Thoracic aorta (tissue), 2 donors: ENCODE results near the gene B3GAT2. TPM values are rescaled to one million over a fixed set of nuclear protein-coding genes. Genes with fewer than 3 reads are reported as not detected.

ENCODE experiments used
- ATAC-seq: fragments of 150-250 bp; one replicate; pipeline ENCODE4 v1.8.0; 2017; ENCODE audit warnings: low read depth; ENCODE audit not compliant: insufficient number of reproducible peaks, low FRiP score
- DNase-seq: peaks from one replicate; pipeline ENCODE4 v3.0.0-alpha.2; 2020; ENCODE audit warnings: low spot score
- H3K27ac ChIP-seq, 2 donors: fragments of 200-600 bp; sonication (generic); 1 replicate in 1 of 2; 2 replicates in 1 of 2; pipeline ENCODE4 v1.5.1; 2016; ENCODE audit warnings: mild to moderate bottlenecking in 2 of 2, moderate library complexity in 2 of 2
- H3K27me3 ChIP-seq: fragments of 200-600 bp; sonication (generic); replicated peaks from 2 replicates; pipeline ENCODE4 v1.6.0; 2016; ENCODE audit warnings: mild to moderate bottlenecking; ENCODE audit not compliant: insufficient read depth
- H3K36me3 ChIP-seq: fragments of 200-600 bp; sonication (generic); one replicate; pipeline ENCODE4 v1.5.1; 2016
- H3K4me1 ChIP-seq, 2 donors: fragments of 200-600 bp; sonication (generic); 1 replicate in 1 of 2; 2 replicates in 1 of 2; pipeline versions ENCODE4 v1.5.1 to v1.6.0; 2016; ENCODE audit warnings: low read depth in 2 of 2, mild to moderate bottlenecking in 1 of 2; ENCODE audit not compliant: control insufficient read depth in 1 of 2
- H3K4me3 ChIP-seq: fragments of 200-600 bp; sonication (generic); 2 replicates; pipeline ENCODE4 v1.5.1; 2016; ENCODE audit warnings: mild to moderate bottlenecking
- H3K9me3 ChIP-seq: fragments of 200-600 bp; sonication (generic); 2 replicates; pipeline ENCODE4 v1.5.1; 2016
- CTCF ChIP-seq: fragments of 200-600 bp; sonication (generic); IDR thresholded peaks from one replicate; pipeline ENCODE4 v1.5.1; 2019; ENCODE audit warnings: antibody characterized with exemption
- total RNA-seq, 2 donors: library from RNA; depleted of rRNA; stranded (reverse); fragments of >200 nt; gene quantifications; one replicate each; pipeline versions ENCODE4 v1.1.0 to v1.2.3, GENCODE V29; 2016

Gene B3GAT2
- total RNA-seq, 2 donors from 2014 or later = not detected

GRCh38 chr6:70903665-70904452, 53.0 kb downstream of the B3GAT2 start:
- no peak for DNase-seq
- TF ChIP-seq CTCF = no peak
- Histone ChIP-seq H3K9me3 (no peaks in the 10 kb centered on the region), H3K4me3 (no peak overlapping the region), H3K27ac (no peak overlapping the region), H3K4me1 (no peaks in the 10 kb centered on the region), H3K36me3 (no peaks in the 10 kb centered on the region), H3K27me3 (no peaks in the 10 kb centered on the region)
- no peak for ATAC-seq

GRCh38 chr6:70901324-70901723, 55.5 kb downstream of the B3GAT2 start:
- TF ChIP-seq CTCF = peak; percentile 8
- Histone ChIP-seq H3K27me3 (no peaks in the 10 kb centered on the region), H3K36me3 (no peaks in the 10 kb centered on the region), H3K4me3 (no peak overlapping the region), H3K27ac (no peak overlapping the region), H3K4me1 (no peaks in the 10 kb centered on the region), H3K9me3 (no peaks in the 10 kb centered on the region)
- no peak for ATAC-seq
- no peak for DNase-seq

GRCh38 chr6:70900047-70900446, 56.8 kb downstream of the B3GAT2 start:
- H3K27ac ChIP-seq = no peak overlapping the region
- H3K4me3 ChIP-seq = no peak overlapping the region
- H3K27me3 ChIP-seq = no peaks in the 10 kb centered on the region
- H3K4me1 ChIP-seq = no peaks in the 10 kb centered on the region
- no peak for DNase-seq
- no peaks in the 10 kb centered on the region for H3K36me3 ChIP-seq
- no peak for ATAC-seq
- TF ChIP-seq CTCF = no peak
- no peaks in the 10 kb centered on the region for H3K9me3 ChIP-seq

- no peak for ATAC-seq
- TF ChIP-seq CTCF = no peak
- Histone ChIP-seq H3K4me1 (no peaks in the 10 kb centered on the region), H3K27ac (no peak overlapping the region), H3K9me3 (no peaks in the 10 kb centered on the region), H3K27me3 (no peaks in the 10 kb centered on the region), H3K4me3 (no peak overlapping the region), H3K36me3 (no peaks in the 10 kb centered on the region)
- no peak for DNase-seq
Measured at GRCh38 chr6:70894001-70894400, 62.9 kb downstream of the B3GAT2 start.

GRCh38 chr6:70889270-70889669, 67.6 kb downstream of the B3GAT2 start:
- H3K4me3 ChIP-seq = no peak overlapping the region
- H3K27me3 ChIP-seq = no peaks in the 10 kb centered on the region
- no peaks in the 10 kb centered on the region for H3K36me3 ChIP-seq
- no peaks in the 10 kb centered on the region for H3K9me3 ChIP-seq
- no peak for DNase-seq
- no peak overlapping the region for H3K27ac ChIP-seq
- TF ChIP-seq CTCF = no peak
- no peaks in the 10 kb centered on the region for H3K4me1 ChIP-seq
- ATAC-seq = no peak
